Skeletal muscle cell (primary cell): ENCODE data around the gene MCM9.

Experiments
- DNase-seq: peaks from one replicate; pipeline ENCODE4 v3.0.0-alpha.2; 2010; ENCODE audit warnings: low read depth
- H3K4me3 ChIP-seq: 2 replicates; pipeline ENCODE4 v1.5.1; 2011; ENCODE audit warnings: low read depth, mild to moderate bottlenecking, control low read depth, low read length, moderate library complexity

Gene MCM9

DNA sequence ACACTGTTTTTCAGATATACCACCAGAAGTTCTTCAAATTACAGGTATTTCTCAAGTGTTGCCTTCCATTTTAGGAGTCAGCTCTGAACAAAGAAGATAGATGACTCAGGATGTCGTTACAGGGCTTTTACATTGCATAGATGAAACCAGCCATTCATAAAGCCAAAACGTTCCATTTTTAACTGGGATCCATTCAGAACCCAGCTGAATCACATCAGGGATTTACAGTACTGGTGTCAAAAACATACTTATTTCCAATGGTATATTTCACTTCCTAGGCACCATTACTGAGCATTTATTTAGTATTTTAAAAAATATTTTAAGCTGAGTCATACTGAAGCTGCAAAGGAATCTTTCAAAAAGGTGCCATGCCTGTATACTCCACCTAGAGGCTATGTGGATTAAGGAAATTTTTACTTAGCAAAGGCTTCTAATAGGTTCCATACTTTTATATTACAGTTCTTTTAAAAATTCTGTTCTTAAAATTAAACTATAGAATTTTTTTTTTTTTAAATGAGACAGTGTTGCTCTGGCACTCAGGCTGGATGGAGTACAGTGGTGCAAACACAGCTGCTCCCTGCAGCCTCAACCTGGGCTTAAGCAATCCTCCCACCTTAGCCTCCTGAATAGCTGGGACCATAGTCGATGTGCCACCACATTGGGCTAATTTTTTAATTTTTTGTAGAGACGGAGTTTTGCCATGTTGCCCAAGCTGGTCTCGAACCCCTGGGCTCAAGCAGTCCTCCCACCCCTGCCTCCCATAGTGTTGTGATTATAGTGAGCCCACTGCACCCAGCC is 38.4 kb downstream of the MCM9 start:
- peak overlapping the region; percentile 94 for H3K4me3 ChIP-seq
- no peak for DNase-seq

DNA sequence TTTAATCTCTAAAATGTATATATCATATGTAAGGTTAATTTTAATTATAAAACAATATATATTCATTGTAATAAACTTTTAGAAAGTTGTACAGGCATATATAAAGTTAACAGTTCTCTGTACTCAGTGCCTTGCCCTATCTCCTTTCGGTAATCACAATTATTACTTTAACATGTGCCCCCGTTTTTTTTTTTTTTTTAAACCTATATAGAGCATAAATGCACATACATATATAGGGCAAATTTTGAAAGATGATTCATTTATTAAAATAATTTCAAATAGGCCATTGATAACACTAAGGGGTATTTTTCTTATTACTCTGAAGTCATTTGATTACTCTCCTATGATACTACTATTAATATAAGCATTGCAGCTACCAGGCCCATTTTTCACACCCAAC is 39.1 kb downstream of the MCM9 start:
- no peak for DNase-seq
- H3K4me3 ChIP-seq, result peak overlapping the region; percentile 94

DNA sequence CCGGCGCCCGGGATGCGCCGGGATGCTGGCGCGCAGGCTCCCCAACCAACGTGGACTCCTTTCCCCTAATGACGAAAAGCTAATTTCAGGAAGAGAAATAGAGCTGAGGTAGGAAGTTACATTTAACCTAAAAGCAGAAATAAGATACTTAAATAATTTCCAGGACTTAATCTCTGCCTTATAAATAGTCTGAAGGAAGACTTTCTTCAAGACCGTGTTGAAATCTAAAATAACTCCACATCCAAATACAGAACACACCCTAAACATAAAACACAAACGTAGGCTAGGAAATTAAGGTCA is 39.7 kb downstream of the MCM9 start:
- peak overlapping the region; percentile 94 for H3K4me3 ChIP-seq
- no peak for DNase-seq

DNA sequence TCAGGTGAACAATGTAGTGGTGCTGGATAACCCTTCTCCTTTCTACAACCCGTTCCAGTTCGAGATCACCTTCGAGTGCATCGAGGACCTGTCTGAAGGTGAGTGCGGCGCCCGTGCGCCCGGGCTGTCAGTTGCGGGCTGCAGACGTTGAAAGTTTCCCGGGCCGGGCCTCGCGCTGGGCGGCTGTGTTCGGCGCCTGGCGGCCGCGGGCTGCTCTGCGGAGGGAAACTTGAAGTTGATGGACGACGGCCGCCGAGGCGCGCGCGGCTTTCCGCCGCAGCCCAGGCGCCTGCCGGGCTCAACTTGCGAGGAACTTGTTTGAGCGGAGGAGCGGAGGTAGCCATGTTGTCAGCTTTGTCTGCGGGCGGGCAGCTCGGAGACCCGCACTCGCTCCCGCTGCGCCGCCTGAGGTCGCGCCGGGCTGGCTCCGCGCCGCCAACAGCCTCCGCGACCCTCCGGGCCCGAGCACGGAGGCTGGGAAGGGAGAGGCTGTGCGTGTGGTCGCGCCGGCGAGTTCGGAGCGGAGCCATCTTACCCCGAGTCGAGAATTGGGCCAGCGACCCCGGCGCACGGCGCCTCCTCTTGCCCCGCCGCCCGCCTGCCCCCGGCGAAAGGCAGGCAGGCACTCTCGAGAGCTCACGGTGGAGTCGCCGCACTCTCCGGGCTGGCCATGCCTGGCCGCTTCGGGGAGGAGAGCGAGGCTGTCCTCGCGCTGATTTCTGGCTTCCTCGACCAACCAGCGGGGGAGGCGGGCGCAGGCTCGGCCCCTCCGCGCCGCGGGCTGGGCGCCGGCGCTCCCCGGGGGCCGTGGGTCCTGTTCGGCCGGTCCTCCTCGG is 40.3 kb downstream of the MCM9 start:
- no peak for DNase-seq
- H3K4me3 ChIP-seq, result peak overlapping the region; percentile 94

DNA sequence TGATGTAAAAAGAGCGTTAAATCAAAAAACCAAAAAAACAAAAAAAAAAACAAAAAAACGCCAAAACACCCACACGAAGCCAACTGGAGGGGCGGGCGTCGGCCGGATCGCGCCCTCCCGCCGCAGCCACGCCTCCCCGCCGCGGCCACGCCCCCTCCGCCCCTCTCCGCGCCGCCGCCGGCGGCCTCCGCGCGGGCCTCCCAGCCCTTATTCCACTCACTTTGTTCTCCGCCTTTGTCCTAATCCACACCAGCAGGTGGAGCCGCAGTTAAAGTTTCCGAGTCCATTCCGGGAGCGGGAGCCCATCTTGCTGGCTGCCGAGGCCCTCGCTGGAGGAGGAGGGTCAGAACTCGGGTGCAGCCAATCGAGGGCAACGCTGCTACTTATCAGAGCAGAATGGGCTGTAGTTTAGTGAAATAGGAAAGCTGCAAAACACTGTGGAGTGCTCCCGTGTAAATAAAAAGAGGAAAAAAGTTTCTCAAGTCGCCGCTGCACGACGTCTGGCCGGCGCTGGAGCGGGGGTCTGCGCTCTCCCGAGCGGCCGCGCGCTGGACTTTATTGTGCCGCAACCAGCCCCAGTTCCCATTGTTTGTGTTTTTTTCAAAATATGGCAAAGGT is 41.0 kb downstream of the MCM9 start, which contains the start of gene ASF1A:
Gene ASF1A (plus strand): TSS at position 346 of the 618 bp plus-strand sequence. CDS start 262 bp downstream, at position 608.
- peak; percentile 95 for DNase-seq
- peak within 1 kb of the TSS; percentile 94 for H3K4me3 ChIP-seq

DNA sequence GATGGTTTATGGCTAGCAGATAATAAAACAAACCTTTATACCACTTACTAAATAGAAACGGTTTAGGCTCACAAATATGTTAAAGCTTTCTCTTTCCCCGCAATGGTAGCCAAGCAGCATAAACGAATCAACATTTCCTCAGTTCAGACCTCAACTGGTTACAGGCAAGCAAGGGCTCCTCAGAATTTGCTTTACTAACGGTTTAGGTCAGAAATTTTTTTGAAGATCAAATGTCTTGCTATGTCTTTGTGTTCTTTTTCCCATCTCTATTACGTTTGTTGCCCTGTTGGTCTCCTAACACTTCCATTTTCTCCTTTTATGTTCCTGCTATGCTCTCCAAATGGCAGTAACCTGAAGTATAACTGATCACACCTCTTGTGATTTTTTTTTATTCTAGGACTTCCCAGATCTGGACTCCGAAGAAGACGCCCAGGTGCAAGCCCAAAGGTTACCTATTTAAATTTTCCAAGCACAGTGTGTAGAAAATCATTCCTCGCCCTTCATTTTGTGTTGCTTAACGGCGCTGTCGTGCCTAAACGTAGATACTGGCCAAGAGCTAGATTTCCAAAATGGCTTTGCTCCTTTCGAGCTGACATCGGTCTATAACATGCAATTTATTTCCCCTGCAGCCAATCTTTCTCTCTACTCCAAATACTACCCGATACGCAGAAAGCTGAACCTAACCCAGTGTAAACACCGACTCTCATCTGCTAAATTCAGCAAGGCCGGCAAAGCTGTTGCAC is 41.7 kb downstream of the MCM9 start:
- no peak for DNase-seq
- peak overlapping the region; percentile 61 for H3K4me3 ChIP-seq

DNA sequence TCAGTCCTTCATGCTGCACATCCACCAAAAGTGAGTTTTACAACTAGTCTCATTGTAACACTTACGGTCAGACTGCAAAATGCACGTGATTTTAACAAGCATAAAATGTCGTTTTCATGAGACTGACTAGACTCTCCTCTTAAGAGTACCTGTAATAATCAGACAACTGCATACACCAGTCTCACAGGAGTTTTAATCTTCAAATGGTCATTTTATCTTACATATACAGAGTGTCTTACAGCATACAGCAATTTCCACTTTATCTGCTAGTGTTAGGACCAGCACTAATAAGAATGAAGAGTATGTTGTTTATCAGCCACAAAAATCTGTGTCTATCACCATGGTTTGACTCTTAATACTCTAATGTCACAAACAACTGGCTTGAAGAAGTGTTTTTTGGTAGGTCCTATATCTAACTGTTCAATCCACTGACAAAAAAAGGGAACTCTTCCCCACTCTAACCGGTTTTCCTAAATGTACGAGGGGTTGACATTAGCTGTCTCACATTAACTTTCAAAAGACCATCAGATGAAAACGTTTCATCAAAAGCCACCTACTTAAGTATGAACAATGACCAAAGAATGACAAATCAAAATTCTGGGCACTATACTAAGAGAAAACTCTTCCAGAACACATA is 42.5 kb downstream of the MCM9 start:
- DNase-seq, result no peak
- peak overlapping the region; percentile 61 for H3K4me3 ChIP-seq

DNA sequence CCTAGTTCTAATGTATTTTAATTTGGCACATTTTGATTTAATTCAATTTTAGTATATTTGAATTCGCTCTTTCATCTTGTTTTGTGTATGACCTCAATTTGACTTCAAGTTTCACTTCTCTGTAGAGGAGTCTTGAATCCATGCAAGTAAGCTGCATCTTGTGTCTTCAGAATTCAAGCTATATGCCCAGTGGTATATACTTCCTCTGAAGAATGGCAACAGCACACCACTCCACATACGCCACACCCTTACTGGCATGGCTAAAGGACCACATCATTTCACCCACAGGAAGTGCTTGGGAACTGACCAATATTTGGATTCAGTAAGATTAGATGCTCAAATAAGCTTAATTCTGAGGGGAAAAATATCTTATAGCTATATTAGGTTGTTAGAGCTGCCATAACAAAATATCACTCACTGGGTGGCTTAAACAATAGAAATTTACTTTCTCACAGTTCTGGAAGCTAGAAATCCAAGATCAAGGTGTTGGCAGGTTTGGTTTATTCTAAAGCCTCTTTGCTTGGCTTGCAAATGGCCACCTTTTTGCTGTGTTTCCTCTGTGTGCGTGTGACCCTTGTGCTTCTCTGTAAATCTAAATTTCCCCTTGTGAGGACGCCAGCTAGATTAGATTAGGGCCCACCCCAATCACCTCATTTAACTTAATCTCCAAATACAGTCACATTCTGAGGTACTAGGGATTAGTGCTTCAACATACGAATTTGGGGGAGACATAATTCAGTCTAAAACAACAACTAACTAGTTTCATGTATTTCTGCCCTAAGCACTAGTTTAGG is 43.8 kb downstream of the MCM9 start:
- H3K4me3 ChIP-seq, result no peak overlapping the region
- DNase-seq, result no peak

DNA sequence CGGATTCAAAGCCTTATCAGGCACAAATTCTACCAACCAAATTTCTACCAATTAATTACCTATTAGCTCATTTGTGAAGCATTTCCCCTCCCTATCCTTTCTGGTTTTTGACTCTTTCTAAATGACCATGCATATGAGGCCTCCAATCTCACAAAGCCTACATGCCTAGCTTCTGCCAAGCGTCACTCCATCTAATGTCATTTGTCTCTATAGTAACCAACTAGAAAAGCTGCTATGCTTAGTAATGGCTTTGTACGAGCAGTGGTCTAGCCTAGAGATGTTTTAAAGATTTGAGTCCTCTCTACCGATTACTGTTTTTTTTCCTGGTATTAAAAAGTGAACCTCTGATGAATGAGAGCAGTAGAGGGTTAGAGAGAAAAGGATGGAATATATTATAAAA is 45.8 kb downstream of the MCM9 start:
- no peak for DNase-seq

DNA sequence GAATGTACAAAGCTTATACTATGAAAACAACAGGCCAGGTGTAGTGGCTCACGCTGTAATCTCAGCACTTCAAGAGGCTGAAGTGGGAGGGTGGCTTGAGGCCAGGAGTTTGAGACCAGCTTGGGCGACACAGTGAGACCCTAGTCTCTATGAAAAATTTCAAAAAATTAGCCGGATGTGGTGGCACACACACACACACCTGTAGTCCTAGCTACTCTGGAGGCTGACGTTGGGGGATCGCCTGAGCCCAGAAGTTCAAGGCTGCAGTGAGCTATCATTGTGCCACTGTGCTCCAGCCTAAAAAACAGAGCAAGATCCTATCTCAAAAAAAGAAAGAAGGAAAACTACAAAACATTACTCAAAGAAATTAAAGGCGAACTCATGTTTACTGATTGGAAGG is 48.3 kb downstream of the MCM9 start:
- DNase-seq, result no peak
- no peak overlapping the region for H3K4me3 ChIP-seq

More for the DNA sequence above, 45.8 kb downstream of the MCM9 start:
- H3K4me3 ChIP-seq, result no peak overlapping the region

DNA sequence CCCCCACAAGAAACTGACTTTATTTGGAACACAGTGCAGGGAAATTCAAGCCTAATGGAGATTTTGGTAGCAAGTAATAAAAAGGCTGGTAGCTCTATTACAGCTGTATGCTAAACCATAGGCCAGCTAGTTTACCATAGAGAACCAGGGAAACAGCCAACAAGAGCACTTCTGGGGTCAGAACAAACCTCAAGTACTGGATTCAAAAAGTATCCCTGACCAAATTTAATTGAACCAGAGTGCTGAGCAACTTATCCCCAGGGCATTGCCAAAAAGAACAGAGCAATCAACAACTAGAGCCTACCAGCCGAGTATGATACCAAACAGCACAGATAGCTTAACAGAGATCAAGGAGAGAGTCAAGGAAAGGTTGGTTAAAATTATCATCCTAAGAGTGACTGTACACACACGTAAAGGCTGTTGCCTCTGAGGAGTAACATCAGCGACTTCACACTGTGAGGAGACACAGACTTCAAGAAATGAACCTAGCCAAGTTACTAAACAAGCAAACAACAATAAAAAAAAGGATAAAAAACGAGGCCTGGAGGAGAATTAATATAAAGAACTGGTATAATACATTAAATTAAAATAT is 52.5 kb downstream of the MCM9 start:
- no peak overlapping the region for H3K4me3 ChIP-seq

DNA sequence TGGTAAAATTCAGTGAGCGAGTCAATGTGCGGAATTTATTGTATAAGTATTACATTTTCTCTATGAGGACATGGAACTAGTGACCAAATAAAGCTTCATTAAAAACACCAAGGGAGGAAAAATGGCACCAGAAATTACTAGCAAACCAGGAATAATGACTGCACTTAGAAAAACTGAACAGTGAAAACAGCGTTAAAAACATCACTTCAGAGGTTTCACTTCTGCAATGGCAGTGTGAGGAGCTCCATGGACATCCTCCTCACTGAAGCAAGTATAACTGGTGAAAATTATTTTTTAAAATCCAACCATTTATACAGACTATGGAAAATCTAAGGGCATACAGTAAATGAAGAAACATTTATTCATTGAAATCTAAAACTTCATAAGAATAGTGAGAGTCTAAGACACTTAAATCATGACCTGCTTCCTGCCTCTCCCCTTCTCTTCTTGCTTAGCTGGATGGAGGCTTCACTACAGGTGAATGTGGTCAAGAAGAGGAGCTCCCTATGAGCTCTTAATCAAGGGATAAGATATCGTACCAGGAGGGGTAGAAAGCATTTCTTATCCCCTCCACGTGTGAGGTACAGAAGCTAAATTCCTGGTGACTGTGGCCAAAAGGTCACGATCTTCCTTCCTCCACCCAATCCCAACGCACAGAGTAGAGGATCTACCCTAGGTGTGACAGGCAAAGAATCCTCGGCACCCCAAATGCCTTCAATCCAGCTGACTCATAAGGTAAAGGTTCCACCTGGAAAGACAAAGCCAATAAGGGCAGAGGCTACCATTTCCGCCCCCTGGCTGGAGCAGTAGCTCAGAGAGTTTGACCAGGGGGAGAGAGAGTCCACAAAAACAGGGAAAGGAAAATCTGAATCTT is 53.3 kb downstream of the MCM9 start:
- DNase-seq, result no peak
- no peak overlapping the region for H3K4me3 ChIP-seq

More for the DNA sequence above, 52.5 kb downstream of the MCM9 start:
- DNase-seq, result no peak

DNA sequence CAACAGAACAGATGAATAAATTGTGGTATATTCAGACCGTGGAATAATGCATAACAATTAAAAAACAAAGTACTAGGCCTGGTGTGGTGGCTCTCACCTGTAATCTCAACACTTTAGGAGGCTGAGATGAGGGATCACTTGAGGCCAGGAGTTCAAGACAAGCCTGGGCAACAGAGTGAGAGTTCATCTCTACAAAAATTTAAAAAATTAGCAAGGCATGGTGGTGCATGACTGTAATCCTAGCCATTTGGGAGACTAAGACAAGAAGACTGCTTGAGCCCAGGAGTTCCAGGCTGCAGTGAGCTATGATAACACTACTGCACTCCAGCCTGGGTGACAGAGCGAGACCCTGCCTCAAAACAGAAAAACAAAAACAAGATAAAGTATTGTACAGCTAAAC is 57.2 kb downstream of the MCM9 start:
- H3K4me3 ChIP-seq, result no peak overlapping the region
- no peak for DNase-seq

DNA sequence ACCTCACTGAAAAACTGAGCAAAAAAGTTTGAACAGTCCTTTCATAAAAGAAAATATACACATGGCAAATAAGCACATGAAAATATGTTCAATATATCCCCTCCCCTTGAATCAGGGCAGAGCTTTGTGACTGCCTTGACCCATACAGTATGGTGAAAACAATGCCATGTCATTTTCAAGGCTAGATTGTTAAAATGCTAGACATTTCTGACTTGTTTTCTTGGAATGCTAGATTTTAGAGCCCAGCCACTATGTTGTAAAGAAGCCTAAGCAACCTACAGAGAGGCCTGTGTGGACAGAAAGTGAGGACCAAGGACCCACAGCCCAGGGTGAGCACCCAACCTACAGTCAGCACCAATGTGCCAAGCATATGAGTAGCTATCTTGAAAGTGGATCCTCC is 58.1 kb downstream of the MCM9 start:
- no peak for DNase-seq
- H3K4me3 ChIP-seq, result no peak overlapping the region

DNA sequence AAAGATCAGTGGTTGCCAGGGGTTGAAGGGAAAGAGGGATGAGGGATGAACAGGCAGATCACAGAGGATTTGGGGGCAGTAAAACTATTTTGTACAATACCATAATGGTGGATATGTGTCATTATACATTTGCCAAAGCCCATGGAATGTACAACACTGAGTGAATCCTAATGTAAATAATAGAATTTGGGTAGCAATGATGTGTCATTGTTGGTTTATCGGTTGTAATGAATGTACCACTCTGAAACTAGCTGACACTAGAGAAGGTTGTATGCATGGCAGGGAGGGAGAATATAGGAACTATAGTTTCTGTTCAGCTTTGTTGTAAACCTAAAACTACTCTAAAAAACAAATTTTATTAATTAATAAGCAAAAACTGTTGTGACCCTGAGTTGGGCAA is 58.8 kb downstream of the MCM9 start:
- no peak for DNase-seq

DNA sequence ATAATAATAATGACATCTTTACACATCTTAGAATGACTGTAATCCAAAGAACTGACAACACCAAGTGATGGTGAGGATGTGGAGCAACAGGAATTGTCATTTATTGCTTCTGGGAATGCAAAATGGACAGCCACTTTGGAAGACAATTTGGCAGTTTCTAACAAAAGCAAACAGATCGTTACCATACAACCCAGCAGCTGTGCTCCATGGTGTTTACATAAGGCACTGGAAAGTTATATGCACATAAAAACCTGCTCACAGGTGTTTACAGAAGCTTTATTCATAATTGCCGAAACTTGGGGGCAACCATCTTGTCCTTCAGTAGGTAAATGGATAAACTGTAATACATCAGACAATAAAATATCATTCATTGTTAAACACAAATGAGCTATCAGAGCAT is 59.3 kb downstream of the MCM9 start:
- H3K4me3 ChIP-seq, result no peak overlapping the region
- DNase-seq, result no peak

More for the DNA sequence above, 58.8 kb downstream of the MCM9 start:
- H3K4me3 ChIP-seq, result no peak overlapping the region

DNA sequence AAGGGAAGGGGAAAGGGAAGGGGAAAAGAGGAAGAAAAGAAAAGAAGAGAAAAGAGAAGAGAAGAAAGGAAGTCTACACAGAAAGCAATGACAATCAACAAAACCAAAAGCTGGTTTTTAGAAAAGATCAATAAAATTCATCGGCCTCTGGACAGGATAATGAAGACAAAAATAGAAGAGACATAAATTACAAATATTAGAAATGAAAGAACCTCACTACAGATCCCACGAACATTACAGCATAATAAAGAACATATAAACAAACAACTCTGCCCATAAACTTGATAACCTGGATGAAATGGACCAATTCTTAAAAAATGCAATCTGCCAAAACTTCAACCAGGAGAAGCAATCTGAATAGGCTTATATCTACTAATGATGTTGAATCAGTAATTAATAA is 61.7 kb downstream of the MCM9 start:
- H3K4me3 ChIP-seq, result no peak overlapping the region
- DNase-seq, result no peak
